ENCODE results near the gene IL12RB1. TPM values are rescaled to one million over a fixed set of nuclear protein-coding genes. Genes with fewer than 3 reads are reported as not detected.

IL12RB1 gene
- total RNA-seq, 4 donors from 2014 or later, result 1.0 to 4.8 (median 1.9) TPM

- peak overlapping the region; percentile 60 to 92 (median 78) for H3K4me3 ChIP-seq
- TF ChIP-seq POLR2A (IDR thresholded peaks at IDR 0.05), result no peak
- TF ChIP-seq EP300 (IDR thresholded peaks at IDR 0.05), result peak in 1 of 2 donors; percentile 1
- no peaks in the 10 kb centered on the region for H3K9me3 ChIP-seq
- H3K27ac ChIP-seq, result peak overlapping the region; percentile 55 to 91 (median 87)
- peaks cover 0 to 33% (median 4%) of the 10 kb centered on the region in 3 donors for H3K36me3 ChIP-seq
- H3K4me1 ChIP-seq, result peaks cover 3 to 31% (median 22%) of the 10 kb centered on the region in 4 donors
- no peak for DNase-seq (ENCODE audit: low spot score in 2 of 2)
- WGBS, 2 donors, result 28 to 30% methylated on average over 14 of the region's 14 CpGs
- no peaks in the 10 kb centered on the region for H3K27me3 ChIP-seq
Observed at GRCh38 chr19:18118420-18119012, 31.8 kb upstream of the IL12RB1 start.

DNA sequence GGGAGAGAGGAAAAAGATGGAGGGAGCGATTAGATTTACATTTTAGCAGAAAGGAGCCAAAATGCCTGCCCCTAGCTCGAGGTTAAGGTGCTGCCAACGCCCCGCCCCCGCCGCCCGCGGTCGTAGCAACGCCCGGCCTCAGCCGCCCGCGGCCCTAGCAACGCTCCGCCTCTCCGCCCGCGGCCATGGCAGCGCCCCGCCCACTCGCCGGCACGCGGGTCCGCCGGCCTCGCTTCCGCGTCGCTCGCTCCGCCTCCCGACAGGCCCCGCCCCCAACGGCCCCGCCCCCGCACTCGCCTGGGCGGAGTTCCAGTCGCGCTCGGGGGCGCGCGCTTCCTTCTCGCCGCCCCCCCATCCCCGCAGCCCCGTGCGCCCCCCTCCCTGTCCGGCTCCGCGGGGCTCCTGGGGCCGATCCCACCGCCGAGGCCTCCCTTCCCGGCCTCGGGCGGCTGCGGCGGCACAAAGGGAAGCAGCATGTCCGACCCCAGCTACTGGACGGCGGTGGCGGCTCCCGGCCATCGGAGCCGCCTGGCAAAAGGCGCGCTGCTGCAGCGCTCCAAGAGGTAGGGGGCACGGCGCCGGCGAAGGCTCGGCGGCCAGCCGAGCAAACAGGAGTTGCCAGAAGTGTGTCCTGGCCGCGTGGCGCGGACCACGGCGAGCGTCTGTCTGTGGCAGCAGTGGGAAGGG, 31.1 kb upstream of the IL12RB1 start:
- Histone ChIP-seq H3K27ac (peak overlapping the region; percentile 55 to 91 (median 87)), H3K9me3 (no peaks in the 10 kb centered on the region), H3K27me3 (no peaks in the 10 kb centered on the region), H3K4me1 (peaks cover 3 to 32% (median 22%) of the 10 kb centered on the region in 4 donors), H3K36me3 (peaks cover 0 to 27% (median 2%) of the 10 kb centered on the region in 3 donors), H3K4me3 (peak overlapping the region; percentile 60 to 92 (median 78))
- WGBS, 2 donors, result 0 to 1% methylated on average over 19 to 49 of the region's 86 CpGs
- DNase-seq (ENCODE audit: low spot score in 2 of 2), result peak; percentile 78 to 79
- TF ChIP-seq, protein P1, sequence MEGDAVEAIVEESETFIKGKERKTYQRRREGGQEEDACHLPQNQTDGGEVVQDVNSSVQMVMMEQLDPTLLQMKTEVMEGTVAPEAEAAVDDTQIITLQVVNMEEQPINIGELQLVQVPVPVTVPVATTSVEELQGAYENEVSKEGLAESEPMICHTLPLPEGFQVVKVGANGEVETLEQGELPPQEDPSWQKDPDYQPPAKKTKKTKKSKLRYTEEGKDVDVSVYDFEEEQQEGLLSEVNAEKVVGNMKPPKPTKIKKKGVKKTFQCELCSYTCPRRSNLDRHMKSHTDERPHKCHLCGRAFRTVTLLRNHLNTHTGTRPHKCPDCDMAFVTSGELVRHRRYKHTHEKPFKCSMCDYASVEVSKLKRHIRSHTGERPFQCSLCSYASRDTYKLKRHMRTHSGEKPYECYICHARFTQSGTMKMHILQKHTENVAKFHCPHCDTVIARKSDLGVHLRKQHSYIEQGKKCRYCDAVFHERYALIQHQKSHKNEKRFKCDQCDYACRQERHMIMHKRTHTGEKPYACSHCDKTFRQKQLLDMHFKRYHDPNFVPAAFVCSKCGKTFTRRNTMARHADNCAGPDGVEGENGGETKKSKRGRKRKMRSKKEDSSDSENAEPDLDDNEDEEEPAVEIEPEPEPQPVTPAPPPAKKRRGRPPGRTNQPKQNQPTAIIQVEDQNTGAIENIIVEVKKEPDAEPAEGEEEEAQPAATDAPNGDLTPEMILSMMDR (IDR thresholded peaks at IDR 0.05), result no peak
- no peak for TF ChIP-seq EP300 (IDR thresholded peaks at IDR 0.05)

- Histone ChIP-seq H3K27ac (peak overlapping the region in 1 of 4 donors; percentile 88), H3K36me3 (peaks cover 0 to 22% (median 0%) of the 10 kb centered on the region in 3 donors), H3K9me3 (no peaks in the 10 kb centered on the region), H3K4me1 (peaks cover 3 to 37% (median 22%) of the 10 kb centered on the region in 4 donors), H3K27me3 (no peaks in the 10 kb centered on the region), H3K4me3 (peak overlapping the region in 3 of 4 donors; percentile 22 to 77 (median 24))
- TF ChIP-seq POLR2A (IDR thresholded peaks at IDR 0.05) (no peak), EP300 (IDR thresholded peaks at IDR 0.05) (no peak)
- TF ChIP-seq, protein P1 (IDR thresholded peaks at IDR 0.05), result no peak
- DNase-seq (ENCODE audit: low spot score in 2 of 2), result no peak
- WGBS, 2 donors, result 21% methylated on average over 11 of the region's 11 CpGs
Observed at GRCh38 chr19:18117364-18117691, 30.6 kb upstream of the IL12RB1 start.

DNA sequence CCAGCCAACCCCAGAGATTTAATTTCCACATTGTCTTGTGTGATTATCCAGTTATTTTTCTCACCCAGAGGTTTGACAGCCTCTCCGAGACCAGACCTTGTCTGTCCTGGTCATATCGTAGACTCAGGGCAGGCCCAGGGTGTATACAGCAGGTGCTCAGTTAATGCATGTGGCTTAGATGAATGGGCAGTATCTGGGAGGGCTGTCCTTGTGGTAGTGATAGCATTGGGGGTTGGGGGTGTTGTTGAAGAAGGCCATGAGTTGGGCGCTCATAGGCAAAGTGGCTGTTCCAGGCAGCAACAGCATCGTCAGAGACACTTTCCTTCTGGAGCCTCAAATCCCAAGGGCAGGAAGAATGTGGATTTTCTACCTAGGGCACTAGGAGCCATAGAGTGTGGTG, 27.7 kb upstream of the IL12RB1 start:
- WGBS, 2 donors, result 91 to 95% methylated on average over 4 of the region's 4 CpGs
- H3K27me3 ChIP-seq, result peaks cover 0 to 12% of the 10 kb centered on the region in 2 donors
- H3K27ac ChIP-seq, result no peak overlapping the region
- H3K36me3 ChIP-seq, result peaks cover 0 to 12% (median 0%) of the 10 kb centered on the region in 3 donors
- no peak overlapping the region for H3K4me3 ChIP-seq
- H3K4me1 ChIP-seq, result peaks cover 3 to 44% (median 31%) of the 10 kb centered on the region in 4 donors
- TF ChIP-seq POLR2A (IDR thresholded peaks at IDR 0.05), result no peak
- TF ChIP-seq EP300 (IDR thresholded peaks at IDR 0.05), result no peak
- TF ChIP-seq, protein P1 (IDR thresholded peaks at IDR 0.05), result no peak
- no peak for DNase-seq (ENCODE audit: low spot score in 2 of 2)
- H3K9me3 ChIP-seq, result no peaks in the 10 kb centered on the region

DNA sequence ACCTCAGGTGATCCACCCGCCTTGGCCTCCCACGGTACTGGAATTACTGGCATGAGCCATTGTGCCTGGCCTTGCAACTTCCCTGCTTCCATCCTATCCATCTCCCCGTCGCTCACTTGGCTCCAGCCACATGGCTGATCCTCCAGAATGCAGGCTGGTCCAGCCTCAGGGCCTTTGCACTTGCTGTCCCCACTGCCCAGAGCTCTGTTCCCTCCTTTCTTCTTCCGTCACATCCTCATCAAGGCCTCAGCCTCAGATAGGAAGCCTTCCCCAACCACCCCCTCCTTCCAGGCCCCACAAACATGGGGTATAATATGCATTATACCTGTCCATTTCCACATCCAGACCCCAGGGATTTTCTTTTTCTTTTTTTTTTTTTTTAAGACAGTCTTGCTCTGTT, 27.1 kb upstream of the IL12RB1 start:
- TF ChIP-seq, protein P1 (IDR thresholded peaks at IDR 0.05), result no peak
- TF ChIP-seq EP300 (IDR thresholded peaks at IDR 0.05) (no peak), POLR2A (IDR thresholded peaks at IDR 0.05) (no peak)
- Histone ChIP-seq H3K36me3 (peaks cover 0 to 12% (median 0%) of the 10 kb centered on the region in 3 donors), H3K4me3 (no peak overlapping the region), H3K27me3 (peaks cover 0 to 12% of the 10 kb centered on the region in 2 donors), H3K27ac (no peak overlapping the region), H3K9me3 (no peaks in the 10 kb centered on the region), H3K4me1 (peaks cover 3 to 44% (median 28%) of the 10 kb centered on the region in 4 donors)
- 86 to 97% methylated on average over 5 of the region's 5 CpGs for WGBS, 2 donors
- DNase-seq (ENCODE audit: low spot score in 2 of 2), result no peak
